SK-N-SH treated with all-trans-retinoic acid at 6 μM for 48 hours (cell line): ENCODE data around the gene LRCH1.

Experiments used
- ATAC-seq: fragments of 200-7000 bp; cut with Tn5 transposase; 3 replicates; pipeline ENCODE4 v1.9.1; 2020; ENCODE audit warnings: mild to moderate bottlenecking, moderate library complexity
- BACH2 ChIP-seq: fragments of 250-450 bp; sonication (Bioruptor Pico); IDR thresholded peaks from 2 replicates; pipeline ENCODE4 v1.9.0; 2021; ENCODE audit warnings: mild to moderate bottlenecking, borderline replicate concordance
- CSDC2 ChIP-seq: fragments of 250-450 bp; sonication (Bioruptor Pico); IDR thresholded peaks from 2 replicates; pipeline ENCODE4 v1.5.0; 2020; ENCODE audit warnings: mild to moderate bottlenecking, moderate library complexity
- ESRRG ChIP-seq: fragments of 250-450 bp; sonication (Bioruptor Pico); IDR thresholded peaks from 2 replicates; pipeline ENCODE4 v1.6.1; 2021; ENCODE audit warnings: mild to moderate bottlenecking
- ISL1 ChIP-seq: fragments of 250-450 bp; sonication (Bioruptor Pico); IDR thresholded peaks from 2 replicates; pipeline ENCODE4 v2.1.2; 2022; ENCODE audit warnings: mild to moderate bottlenecking, moderate library complexity
- OSR1 ChIP-seq: fragments of 250-450 bp; sonication (Bioruptor Pico); IDR thresholded peaks from 2 replicates; pipeline ENCODE4 v1.8.0; 2022; ENCODE audit warnings: moderate library complexity, mild to moderate bottlenecking, inconsistent platforms
- PPARA ChIP-seq: fragments of 250-450 bp; sonication (Bioruptor Pico); IDR thresholded peaks from 2 replicates; pipeline ENCODE4 v1.5.0; 2020; ENCODE audit warnings: mild to moderate bottlenecking, borderline replicate concordance
- RARB ChIP-seq: fragments of 250-450 bp; sonication (Bioruptor Pico); IDR thresholded peaks from 2 replicates; pipeline ENCODE4 v1.8.0; 2021; ENCODE audit warnings: mild to moderate bottlenecking, moderate library complexity
- TCF4 ChIP-seq: fragments of 250-450 bp; sonication (Bioruptor Pico); IDR thresholded peaks from 2 replicates; pipeline ENCODE4 v1.8.0; 2021; ENCODE audit warnings: mild to moderate bottlenecking, moderate library complexity, borderline replicate concordance
- TOX ChIP-seq: fragments of 250-450 bp; sonication (Bioruptor Pico); IDR thresholded peaks from 2 replicates; pipeline ENCODE4 v1.8.0; 2021; ENCODE audit warnings: mild to moderate bottlenecking, moderate library complexity, borderline replicate concordance
- ZFP3 ChIP-seq: fragments of 250-450 bp; sonication (Bioruptor Pico); IDR thresholded peaks from 2 replicates; pipeline ENCODE4 v1.5.0; 2020; ENCODE audit warnings: mild to moderate bottlenecking, moderate library complexity
- ZFP30 ChIP-seq: fragments of 450-650 bp; formaldehyde crosslinking; IDR thresholded peaks from 2 replicates; pipeline ENCODE4 v1.5.0; 2022; ENCODE audit warnings: mild to moderate bottlenecking, moderate library complexity
- ZNF565 ChIP-seq: fragments of 450-650 bp; formaldehyde crosslinking; conservative IDR thresholded peaks from 2 replicates; pipeline ENCODE4 v1.5.0; 2020; ENCODE audit warnings: low read depth, mild to moderate bottlenecking, moderate library complexity
- ZNF8 ChIP-seq: fragments of 450-650 bp; formaldehyde crosslinking; IDR thresholded peaks from 2 replicates; pipeline ENCODE4 v1.5.0; 2020; ENCODE audit warnings: mild to moderate bottlenecking, moderate library complexity
- TF ChIP-seq, protein P1 (sequence below): fragments of 250-450 bp; sonication (Bioruptor Pico); IDR thresholded peaks from 2 replicates; pipeline ENCODE4 v1.5.1; 2021; ENCODE audit warnings: mild to moderate bottlenecking, moderate library complexity
- TF ChIP-seq, protein P2 (sequence below): fragments of 250-450 bp; sonication (Bioruptor Pico); IDR thresholded peaks from 2 replicates; pipeline ENCODE4 v1.5.0; 2020; ENCODE audit warnings: mild to moderate bottlenecking, moderate library complexity
- TF ChIP-seq, protein P3 (sequence below): fragments of 250-450 bp; sonication (Bioruptor Pico); IDR thresholded peaks from 2 replicates; pipeline ENCODE4 v1.8.0; 2021; ENCODE audit warnings: low read depth, mild to moderate bottlenecking, moderate library complexity, borderline replicate concordance
- TF ChIP-seq, protein P4 (sequence below): fragments of 250-450 bp; sonication (Bioruptor Pico); IDR thresholded peaks from 2 replicates; pipeline ENCODE4 v1.5.1; 2020; ENCODE audit warnings: low read depth, mild to moderate bottlenecking, moderate library complexity

LRCH1 gene

DNA sequence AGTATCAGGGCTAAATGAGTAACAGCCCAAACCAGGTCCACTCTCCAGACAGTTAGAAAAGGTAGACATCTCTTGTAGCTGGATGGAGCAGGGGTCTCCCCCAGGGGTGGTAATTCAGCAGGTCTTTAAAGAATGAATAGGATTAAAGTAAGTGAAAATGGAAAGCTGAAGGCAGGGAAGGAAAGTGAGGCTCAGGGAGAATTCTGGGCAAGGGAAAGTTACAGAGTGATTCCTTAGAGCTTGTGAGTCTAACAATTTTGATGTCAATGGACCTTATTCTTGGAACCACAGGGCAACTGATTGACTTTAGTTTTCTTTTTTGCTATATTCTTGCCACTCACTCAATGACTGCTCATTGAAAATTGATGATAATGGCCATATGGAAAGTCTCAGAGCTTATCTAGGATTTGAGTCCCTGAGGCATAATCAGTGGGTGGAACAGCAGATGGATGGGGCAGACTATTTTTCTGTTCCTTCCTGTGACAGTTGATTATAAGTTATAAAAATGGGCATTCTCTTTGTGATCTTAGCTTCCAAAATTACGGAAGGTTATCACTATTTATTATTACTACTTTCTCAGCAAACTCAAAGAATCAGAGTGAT is 76.9 kb downstream of the LRCH1 start:
- no peak; the same call in 2 of the 3 replicates for ATAC-seq
- no peak for TF ChIP-seq ZFP3
- TF ChIP-seq ZNF8 (CRISPR knock-in tag), result no peak
- no peak for TF ChIP-seq TOX (CRISPR knock-in tag)
- TF ChIP-seq, protein P1, sequence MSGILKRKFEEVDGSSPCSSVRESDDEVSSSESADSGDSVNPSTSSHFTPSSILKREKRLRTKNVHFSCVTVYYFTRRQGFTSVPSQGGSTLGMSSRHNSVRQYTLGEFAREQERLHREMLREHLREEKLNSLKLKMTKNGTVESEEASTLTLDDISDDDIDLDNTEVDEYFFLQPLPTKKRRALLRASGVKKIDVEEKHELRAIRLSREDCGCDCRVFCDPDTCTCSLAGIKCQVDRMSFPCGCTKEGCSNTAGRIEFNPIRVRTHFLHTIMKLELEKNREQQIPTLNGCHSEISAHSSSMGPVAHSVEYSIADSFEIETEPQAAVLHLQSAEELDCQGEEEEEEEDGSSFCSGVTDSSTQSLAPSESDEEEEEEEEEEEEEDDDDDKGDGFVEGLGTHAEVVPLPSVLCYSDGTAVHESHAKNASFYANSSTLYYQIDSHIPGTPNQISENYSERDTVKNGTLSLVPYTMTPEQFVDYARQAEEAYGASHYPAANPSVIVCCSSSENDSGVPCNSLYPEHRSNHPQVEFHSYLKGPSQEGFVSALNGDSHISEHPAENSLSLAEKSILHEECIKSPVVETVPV (CRISPR knock-in tag), result no peak
- TF ChIP-seq TCF4 (CRISPR knock-in tag), result peak; percentile 71; the same call in 1 of the 2 replicates
- TF ChIP-seq, protein P2, sequence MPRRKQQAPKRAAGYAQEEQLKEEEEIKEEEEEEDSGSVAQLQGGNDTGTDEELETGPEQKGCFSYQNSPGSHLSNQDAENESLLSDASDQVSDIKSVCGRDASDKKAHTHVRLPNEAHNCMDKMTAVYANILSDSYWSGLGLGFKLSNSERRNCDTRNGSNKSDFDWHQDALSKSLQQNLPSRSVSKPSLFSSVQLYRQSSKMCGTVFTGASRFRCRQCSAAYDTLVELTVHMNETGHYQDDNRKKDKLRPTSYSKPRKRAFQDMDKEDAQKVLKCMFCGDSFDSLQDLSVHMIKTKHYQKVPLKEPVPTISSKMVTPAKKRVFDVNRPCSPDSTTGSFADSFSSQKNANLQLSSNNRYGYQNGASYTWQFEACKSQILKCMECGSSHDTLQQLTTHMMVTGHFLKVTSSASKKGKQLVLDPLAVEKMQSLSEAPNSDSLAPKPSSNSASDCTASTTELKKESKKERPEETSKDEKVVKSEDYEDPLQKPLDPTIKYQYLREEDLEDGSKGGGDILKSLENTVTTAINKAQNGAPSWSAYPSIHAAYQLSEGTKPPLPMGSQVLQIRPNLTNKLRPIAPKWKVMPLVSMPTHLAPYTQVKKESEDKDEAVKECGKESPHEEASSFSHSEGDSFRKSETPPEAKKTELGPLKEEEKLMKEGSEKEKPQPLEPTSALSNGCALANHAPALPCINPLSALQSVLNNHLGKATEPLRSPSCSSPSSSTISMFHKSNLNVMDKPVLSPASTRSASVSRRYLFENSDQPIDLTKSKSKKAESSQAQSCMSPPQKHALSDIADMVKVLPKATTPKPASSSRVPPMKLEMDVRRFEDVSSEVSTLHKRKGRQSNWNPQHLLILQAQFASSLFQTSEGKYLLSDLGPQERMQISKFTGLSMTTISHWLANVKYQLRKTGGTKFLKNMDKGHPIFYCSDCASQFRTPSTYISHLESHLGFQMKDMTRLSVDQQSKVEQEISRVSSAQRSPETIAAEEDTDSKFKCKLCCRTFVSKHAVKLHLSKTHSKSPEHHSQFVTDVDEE (CRISPR knock-in tag), result peak; percentile 74; the same call in 1 of the 2 replicates
- TF ChIP-seq ZFP30 (CRISPR knock-in tag), result no peak
- TF ChIP-seq, protein P3, sequence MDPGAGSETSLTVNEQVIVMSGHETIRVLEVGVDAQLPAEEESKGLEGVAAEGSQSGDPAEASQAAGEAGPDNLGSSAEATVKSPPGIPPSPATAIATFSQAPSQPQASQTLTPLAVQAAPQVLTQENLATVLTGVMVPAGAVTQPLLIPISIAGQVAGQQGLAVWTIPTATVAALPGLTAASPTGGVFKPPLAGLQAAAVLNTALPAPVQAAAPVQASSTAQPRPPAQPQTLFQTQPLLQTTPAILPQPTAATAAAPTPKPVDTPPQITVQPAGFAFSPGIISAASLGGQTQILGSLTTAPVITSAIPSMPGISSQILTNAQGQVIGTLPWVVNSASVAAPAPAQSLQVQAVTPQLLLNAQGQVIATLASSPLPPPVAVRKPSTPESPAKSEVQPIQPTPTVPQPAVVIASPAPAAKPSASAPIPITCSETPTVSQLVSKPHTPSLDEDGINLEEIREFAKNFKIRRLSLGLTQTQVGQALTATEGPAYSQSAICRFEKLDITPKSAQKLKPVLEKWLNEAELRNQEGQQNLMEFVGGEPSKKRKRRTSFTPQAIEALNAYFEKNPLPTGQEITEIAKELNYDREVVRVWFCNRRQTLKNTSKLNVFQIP (CRISPR knock-in tag), result no peak
- TF ChIP-seq ZNF565, result no peak

DNA sequence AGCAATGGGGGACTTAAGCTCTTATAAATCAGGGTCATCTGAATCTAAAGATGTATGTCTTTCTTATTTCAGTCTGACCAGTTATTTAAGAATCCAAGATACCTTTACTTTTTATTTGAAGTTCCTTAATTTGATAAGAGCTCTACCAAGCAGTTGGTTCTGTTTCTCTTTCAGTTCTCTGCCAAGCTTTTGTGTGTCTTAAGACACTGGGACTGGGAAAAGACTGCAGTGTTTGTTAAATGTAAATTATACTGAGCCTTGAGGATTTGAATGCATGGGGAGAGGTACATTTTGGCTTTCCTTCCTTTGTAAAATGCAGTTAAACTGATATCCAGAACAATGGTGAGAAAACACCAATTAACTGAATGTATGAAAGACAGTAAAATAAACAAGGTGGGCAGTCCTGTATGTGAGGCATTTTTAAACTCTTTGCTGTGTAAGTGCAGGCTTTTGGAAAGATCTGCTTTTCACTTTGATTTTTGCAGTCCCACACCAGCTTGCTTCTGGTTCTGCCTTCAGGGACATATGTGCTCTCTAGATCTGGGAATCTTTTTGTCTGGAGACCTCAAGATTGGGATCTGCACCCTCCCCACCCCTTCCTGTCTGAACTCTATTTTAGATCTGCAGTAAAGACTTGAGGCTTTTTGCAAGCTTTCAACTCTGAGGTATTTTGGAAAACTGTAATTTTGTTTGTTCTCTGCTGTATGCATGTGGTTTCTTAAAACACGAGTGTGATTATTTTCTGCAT is 77.6 kb downstream of the LRCH1 start:
- TF ChIP-seq, protein P2 (CRISPR knock-in tag), result no peak
- TF ChIP-seq TCF4 (CRISPR knock-in tag) (no peak), ZNF8 (CRISPR knock-in tag) (no peak), PPARA (no peak), ZFP3 (no peak), ISL1 (no peak), OSR1 (CRISPR knock-in tag) (no peak), TOX (CRISPR knock-in tag) (no peak), BACH2 (CRISPR knock-in tag) (no peak), CSDC2 (CRISPR knock-in tag) (no peak), ESRRG (CRISPR knock-in tag) (no peak), ZFP30 (CRISPR knock-in tag) (no peak), RARB (CRISPR knock-in tag) (no peak), ZNF565 (no peak)
- TF ChIP-seq, protein P1 (CRISPR knock-in tag), result no peak
- TF ChIP-seq, protein P3 (CRISPR knock-in tag), result no peak
- TF ChIP-seq, protein P4, sequence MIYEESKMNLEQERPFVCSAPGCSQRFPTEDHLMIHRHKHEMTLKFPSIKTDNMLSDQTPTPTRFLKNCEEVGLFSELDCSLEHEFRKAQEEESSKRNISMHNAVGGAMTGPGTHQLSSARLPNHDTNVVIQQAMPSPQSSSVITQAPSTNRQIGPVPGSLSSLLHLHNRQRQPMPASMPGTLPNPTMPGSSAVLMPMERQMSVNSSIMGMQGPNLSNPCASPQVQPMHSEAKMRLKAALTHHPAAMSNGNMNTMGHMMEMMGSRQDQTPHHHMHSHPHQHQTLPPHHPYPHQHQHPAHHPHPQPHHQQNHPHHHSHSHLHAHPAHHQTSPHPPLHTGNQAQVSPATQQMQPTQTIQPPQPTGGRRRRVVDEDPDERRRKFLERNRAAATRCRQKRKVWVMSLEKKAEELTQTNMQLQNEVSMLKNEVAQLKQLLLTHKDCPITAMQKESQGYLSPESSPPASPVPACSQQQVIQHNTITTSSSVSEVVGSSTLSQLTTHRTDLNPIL (CRISPR knock-in tag), result no peak

More for the DNA sequence above, 77.6 kb downstream of the LRCH1 start:
- ATAC-seq, result peak; percentile 25; the same call in 2 of the 3 replicates
